GM19238 (cell line): Measurements from ENCODE around the gene DMBT1.
"Not testable (repeated sequence)": the region's sequence is repeated elsewhere in the genome, so short reads cannot be mapped to it uniquely, and the experiment has no call there.

Experiments used
- DNase-seq: peaks from one replicate; pipeline ENCODE4 v3.0.0; 2011; ENCODE audit warnings: low spot score; ENCODE audit not compliant: insufficient read length

DMBT1 gene

DNA sequence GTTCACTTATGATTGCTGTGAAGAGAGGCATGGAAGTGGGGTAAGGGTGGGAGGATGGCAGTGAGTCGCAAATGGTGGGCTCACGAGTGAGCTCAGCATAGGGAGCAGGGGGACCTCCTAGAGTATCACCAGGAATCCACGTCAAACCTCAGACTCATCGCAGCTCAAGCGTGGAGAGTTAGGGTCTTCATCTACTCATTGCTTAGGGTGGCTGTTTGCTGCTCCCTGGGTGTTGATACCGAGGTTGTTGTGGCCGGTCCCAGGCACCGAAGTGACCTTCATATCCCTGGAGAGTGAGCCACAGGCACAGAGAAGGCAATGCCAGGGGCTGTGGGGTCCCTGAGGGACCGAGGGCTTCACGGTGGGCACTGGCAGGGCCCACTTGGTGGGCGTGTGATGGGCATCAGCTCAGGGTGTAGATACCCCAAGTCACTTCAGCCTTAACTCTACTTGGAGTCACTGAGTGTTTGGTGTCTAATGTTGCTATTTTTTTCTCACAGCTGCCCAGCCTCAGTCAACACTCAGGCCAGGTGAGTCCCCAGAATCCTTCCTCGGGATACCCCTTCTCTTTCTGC is 16.8 kb downstream of the DMBT1 start:
- DNase-seq, result no peak

- DNase-seq, result not testable (repeated sequence)
Measured at GRCh38 chr10:122586070-122586469, 25.5 kb downstream of the DMBT1 start.

DNA sequence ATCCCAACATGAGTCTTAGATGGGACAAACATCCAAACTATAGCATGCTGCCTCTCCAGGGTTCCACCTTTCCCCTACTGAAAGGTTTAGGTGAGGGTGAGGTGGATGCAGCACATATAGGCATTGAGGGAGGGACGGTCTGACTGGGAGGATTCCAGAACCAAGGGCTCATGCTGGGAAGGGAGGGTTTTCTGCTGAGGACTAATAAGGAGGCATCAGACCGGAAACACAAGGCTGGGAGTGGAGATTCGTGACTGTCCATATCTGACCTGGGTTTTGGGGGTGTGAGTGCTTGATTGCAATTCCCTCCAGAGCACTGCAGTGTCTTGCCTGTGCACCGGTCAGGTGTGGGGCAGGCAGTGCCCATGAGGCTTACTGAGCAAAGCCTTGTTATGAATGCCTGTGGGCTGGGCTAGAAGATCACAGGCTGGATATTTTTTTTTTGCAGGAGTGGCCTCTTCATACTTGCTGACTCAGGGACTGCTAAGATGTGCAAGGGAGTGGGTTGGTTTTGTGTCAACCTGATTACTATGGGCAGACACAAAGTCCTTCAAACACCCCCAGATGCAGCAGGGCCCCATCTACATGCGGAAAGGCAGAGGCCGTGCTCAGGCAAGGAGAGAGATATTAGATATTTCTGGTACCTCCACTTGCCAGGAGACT is 26.7 kb downstream of the DMBT1 start:
- no peak for DNase-seq

DNA sequence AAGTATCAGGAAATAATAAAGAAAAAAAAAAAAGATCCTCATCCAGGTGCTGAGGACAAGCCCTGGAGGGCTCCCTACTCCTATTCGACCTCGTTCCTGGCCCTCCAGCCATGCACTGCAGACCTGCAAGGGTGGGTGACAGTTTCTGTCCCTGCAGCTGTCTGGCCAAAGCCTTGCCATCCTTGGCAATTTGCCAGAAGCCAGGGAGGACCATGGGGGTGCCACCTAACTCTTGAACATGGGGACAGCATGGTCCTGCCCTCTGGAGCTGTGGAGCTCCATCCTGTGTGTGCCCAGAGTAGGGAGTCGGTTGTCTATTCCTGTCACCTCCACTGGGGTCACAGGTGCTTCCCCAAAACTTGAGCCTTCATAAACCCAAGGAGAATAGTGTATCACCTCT is 27.8 kb downstream of the DMBT1 start:
- DNase-seq, result no peak

GRCh38 chr10:122590153-122590552 is 29.6 kb downstream of the DMBT1 start:
- no peak for DNase-seq

DNA sequence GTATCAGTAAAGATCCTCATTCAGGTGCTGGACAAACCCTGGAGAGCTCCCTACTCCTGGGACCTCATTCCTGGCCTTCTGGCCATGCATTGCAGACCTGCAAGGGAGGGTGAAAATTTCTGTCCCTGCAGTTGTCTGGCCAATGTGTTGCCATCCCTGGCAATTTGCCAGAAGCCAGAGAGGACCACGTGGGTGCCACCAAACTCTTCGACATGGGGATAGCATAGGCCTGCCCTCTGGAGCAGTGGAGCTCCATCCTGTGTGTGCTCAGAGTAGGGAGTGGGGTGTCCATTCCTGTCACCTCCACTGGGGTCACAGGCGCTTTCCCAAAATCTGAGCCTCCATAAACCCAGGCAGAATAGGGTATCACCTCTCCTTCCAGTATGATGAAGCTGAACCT is 31.2 kb downstream of the DMBT1 start:
- DNase-seq, result no peak

- DNase-seq, result no peak
Measured at GRCh38 chr10:122592161-122592560, 31.6 kb downstream of the DMBT1 start.

DNA sequence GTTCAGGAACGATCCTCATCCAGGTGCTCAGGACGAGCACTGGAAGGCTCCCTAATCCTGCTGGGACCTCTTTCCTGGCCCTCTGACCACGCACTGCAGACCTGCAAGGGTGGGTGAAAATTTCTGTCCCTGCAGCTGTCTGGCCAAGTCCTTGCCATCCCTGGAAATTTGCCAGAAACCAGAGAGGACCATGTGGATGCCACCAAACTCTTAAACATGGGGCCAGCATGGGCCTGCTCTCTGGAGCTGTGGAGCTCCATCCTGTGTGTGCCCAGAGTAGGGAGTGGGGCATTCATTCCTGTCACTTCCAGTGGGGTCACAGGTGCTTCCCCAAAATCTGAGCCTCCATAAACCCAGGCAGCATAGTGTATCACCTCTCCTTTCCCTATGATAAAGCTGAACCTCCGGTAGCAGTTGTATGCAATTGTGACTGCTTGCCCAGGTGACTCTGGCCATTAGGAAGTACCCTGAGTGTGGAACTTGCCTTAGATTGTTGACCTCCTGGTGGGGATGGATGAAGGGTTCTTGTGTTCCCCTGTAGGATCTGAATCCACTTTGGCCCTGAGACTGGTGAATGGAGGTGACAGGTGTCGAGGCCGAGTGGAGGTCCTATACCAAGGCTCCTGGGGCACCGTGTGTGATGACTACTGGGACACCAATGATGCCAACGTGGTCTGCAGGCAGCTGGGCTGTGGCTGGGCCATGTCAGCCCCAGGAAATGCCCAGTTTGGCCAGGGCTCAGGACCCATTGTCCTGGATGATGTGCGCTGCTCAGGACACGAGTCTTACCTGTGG is 57.1 kb downstream of the DMBT1 start:
- no peak for DNase-seq

DNA sequence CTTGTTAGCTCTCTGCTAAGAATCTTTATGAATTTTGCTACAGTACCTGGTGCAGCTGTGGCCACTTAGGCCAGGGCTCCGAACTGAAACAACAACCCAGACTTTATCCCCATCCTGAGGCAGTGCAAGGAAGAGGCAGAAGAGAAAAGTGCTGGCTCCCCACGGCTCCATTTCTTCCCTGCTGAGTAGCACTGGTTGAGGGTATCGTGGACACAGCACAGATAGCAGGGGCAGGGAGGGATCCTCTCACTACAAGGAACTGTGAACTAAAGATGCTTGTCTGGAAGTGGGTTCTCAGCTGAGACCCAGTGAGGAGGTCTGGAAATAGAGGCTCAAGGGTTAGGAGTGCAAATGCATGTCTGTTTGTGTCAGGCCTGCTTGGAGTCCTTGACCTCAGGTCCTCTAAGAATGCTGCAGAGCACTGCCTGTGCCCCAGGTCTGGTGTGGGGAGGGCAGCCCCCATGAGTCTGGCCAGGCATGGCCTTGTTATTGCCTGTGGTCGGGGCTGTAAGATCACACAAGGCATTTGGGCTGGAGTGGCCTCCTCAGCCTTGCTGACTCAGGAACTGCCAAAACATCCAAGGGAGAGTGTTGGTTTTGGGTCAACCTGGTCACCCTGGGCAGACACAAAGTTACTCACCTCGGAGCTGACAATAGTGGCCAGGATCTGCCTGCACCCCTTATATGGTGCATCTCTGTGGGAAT is 58.1 kb downstream of the DMBT1 start:
- no peak for DNase-seq

DNA sequence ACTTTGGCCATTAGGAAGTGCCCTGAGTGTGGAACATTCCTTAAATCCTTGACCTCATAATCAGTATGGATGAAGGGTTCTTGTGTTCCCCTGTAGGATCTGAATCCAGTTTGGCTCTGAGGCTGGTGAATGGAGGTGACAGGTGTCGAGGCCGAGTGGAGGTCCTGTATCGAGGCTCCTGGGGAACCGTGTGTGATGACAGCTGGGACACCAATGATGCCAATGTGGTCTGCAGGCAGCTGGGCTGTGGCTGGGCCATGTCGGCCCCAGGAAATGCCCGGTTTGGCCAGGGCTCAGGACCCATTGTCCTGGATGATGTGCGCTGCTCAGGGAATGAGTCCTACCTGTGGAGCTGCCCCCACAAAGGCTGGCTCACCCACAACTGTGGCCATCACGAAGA is 60.4 kb downstream of the DMBT1 start:
- not testable (repeated sequence) for DNase-seq

DNA sequence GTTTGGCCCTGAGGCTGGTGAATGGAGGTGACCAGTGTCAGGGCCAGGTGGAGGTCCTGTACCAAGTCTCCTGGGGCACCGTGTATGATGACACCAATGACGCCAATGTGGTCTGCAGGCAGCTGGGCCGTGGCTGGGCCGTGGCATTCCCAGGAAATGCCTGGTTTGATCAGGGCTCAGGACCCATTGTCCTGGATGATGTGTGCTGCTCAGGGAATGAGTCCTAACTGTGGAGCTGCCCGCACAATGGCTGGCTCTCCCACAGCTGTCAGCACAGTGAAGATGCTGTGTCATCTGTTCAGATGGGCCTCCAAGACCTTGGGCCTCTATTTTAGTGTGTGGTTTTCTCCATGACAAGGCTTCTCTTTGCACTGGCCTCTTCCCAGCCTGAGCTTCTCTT is 64.0 kb downstream of the DMBT1 start:
- DNase-seq, result no peak

GRCh38 chr10:122630526-122630925 is 70.0 kb downstream of the DMBT1 start:
- DNase-seq, result no peak

DNA sequence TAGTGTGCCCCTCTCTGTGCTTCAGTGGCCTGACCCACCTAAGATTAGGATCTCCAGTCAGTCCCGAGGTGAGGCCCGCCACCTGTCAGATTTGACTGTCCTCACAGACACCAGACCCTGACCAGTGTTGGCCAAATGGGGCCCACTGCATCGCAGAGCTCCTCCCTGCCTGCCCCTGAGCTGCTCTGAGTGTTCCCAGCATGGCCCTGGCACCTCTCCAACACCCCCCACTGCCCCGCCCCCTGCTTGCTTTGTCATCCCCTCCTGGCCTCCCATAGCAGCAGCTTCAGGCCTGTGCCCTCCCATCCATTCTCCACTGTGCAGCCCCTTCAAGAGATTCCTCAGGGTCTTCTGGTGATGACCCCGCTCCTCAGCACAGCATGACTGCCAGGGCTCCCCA is 71.5 kb downstream of the DMBT1 start:
- DNase-seq, result no peak

- no peak for DNase-seq
Measured at GRCh38 chr10:122632576-122632975, 72.0 kb downstream of the DMBT1 start.

GRCh38 chr10:122636953-122637352 is 76.4 kb downstream of the DMBT1 start:
- no peak for DNase-seq

- no peak for DNase-seq
Measured at GRCh38 chr10:122637376-122637775, 76.8 kb downstream of the DMBT1 start.

GRCh38 chr10:122638106-122638505 is 77.6 kb downstream of the DMBT1 start:
- no peak for DNase-seq

DNA sequence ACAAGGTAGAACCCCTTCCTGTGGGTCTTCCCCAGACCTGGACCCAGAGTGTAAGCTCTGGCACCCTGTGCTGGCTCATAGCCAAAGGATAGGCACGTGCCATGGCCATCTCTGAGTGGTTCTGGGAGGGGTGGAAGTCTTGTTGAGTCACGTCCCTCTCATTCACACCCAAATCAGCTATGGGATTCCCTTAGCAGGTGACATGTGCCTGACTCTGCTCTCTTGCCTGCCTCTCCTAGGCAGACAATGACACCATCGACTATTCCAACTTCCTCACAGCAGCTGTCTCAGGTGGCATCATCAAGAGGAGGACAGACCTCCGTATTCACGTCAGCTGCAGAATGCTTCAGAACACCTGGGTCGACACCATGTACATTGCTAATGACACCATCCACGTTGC is 79.2 kb downstream of the DMBT1 start:
- DNase-seq, result no peak

DNA sequence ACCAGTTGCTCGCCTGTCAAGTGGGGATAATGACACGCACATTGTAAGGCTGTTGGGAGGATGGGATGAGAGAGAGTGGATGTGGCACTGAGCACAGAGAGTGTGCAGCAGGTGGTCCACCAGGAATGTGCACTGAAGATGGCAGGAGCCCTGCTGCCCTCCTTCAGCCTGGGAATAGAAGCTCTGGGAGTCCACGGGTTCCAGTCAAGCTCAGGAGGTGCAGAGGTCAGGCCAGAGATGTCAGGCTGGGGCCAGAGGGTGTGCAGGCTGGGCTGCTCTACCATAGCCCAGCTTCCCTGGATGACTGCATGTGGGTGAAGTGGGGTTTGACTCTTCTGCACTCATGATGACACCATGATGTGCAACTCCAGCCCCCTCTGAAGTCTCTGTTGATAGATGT is 80.4 kb downstream of the DMBT1 start:
- DNase-seq, result no peak

DNA sequence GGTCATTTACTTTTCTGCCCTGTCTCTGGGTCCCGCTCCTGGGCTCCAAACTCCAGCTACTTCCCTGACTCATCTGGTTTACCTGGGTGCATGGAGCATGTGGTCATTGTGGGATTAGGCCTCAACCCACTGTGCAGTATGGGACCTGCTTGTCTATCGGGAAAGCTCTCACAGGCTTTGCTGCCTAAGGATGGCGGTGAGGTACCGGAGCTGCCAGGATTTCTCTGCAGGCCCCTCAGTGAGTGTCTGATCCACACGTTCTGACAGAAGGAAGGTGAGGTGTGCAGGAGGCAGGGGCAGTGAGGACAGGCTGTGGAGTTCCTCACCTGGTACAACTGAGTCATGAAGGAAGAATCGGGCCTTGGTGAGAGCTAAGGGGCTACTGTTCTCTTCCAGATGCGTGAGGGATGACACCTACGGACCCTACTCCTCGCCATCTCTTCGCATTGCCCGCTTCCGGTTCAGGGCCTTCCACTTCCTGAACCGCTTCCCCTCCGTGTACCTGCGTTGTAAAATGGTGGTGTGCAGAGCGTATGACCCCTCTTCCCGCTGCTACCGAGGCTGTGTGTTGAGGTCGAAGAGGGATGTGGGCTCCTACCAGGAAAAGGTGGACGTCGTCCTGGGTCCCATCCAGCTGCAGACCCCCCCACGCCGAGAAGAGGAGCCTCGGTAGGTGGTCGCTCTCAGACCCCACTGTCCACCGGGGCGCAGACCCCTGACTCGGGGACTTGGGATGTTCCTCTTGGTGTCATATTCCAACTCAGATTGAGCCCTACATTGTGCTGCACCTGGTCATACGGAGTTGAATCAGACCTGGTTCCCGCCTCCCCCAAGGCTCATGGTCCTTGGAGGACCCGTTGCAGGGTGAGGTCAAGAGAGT is 82.4 kb downstream of the DMBT1 start:
- no peak for DNase-seq

DNA sequence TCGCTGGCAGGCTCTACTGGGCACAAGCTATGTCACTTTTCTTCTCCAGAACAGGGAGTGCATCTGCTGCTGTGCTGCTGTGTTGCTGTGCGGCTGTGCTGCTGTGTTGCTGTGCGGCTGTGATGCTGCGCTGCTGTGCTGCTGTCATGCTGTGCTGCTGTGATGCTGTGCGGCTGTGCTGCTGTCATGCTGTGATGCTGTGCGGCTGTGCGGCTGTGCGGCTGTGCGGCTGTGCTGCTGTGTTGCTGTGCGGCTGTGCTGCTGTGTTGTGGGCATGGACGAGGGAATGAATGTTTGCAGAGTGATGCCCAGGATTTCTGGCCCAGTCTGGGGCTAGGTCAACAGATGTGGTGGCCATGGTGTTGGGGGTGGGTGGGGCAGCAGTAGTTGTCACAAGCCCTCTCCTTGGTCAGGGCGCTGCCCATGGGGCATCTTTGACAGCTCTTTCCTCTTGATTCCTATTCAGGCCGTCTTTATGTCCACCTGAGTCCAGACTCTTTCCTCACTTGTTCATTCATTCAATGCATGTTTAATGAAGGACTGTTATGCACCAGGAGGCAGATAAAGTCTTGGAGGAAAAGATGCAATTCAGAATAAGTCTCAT is 83.5 kb downstream of the DMBT1 start:
- no peak for DNase-seq
